T-helper 22 cell (primary cell): ENCODE data around the gene LRRIQ3.

ENCODE experiments used
- DNase-seq: peaks from one replicate; pipeline ENCODE4 v3.0.0-alpha.2; 2020; ENCODE audit warnings: low read depth

LRRIQ3 gene

GRCh38 chr1:74113333-74113732 lies 84.6 kb downstream of the LRRIQ3 start:
- DNase-seq, result no peak

GRCh38 chr1:74107394-74107793 lies 90.6 kb downstream of the LRRIQ3 start:
- DNase-seq, result no peak

GRCh38 chr1:74091371-74091770 lies 106.6 kb downstream of the LRRIQ3 start:
- no peak for DNase-seq

- no peak for DNase-seq
Observed at GRCh38 chr1:74083128-74083527, 114.8 kb downstream of the LRRIQ3 start.

GRCh38 chr1:74065081-74065480 lies 132.9 kb downstream of the LRRIQ3 start:
- DNase-seq, result no peak

GRCh38 chr1:74057719-74058118 lies 140.3 kb downstream of the LRRIQ3 start:
- no peak for DNase-seq

GRCh38 chr1:74053407-74053806 lies 144.6 kb downstream of the LRRIQ3 start:
- DNase-seq, result no peak

- DNase-seq, result no peak
Observed at GRCh38 chr1:74050386-74050785, 147.6 kb downstream of the LRRIQ3 start.

- DNase-seq, result no peak
Observed at GRCh38 chr1:74038042-74038441, 159.9 kb downstream of the LRRIQ3 start.

- DNase-seq, result no peak
Observed at GRCh38 chr1:74012583-74012982, 185.4 kb downstream of the LRRIQ3 start.

- DNase-seq, result no peak
Observed at GRCh38 chr1:74011736-74012135, 186.2 kb downstream of the LRRIQ3 start.

- no peak for DNase-seq
Observed at GRCh38 chr1:74010206-74010605, 187.8 kb downstream of the LRRIQ3 start.

- DNase-seq, result no peak
Observed at GRCh38 chr1:74005533-74005932, 192.4 kb downstream of the LRRIQ3 start.

GRCh38 chr1:74003806-74004205 lies 194.2 kb downstream of the LRRIQ3 start:
- DNase-seq, result no peak

GRCh38 chr1:73998348-73998959 lies 199.5 kb downstream of the LRRIQ3 start:
- DNase-seq, result no peak

GRCh38 chr1:73980324-73981040 lies 217.5 kb downstream of the LRRIQ3 start:
- no peak for DNase-seq

GRCh38 chr1:73979684-73980083 lies 218.3 kb downstream of the LRRIQ3 start:
- no peak for DNase-seq

GRCh38 chr1:73978964-73979363 lies 219.0 kb downstream of the LRRIQ3 start:
- DNase-seq, result no peak
